Sigmoid colon (tissue), 7 donors: ENCODE measurements around the gene VPS39. TPM values are rescaled to one million over a fixed set of nuclear protein-coding genes. Genes with fewer than 3 reads are reported as not detected.

ENCODE experiments used
- DNase-seq: peaks from one replicate; pipeline ENCODE4 v3.0.0-alpha.2; 2019
- H3K27ac ChIP-seq, 4 donors: fragments of 200-600 bp; sonication (generic); one replicate each; pipeline ENCODE4 v1.5.1; 2016 to 2019; ENCODE audit warnings: mild to moderate bottlenecking in 1 of 4
- H3K27me3 ChIP-seq, 3 donors: fragments of 200-600 bp; sonication (generic); one replicate each; pipeline ENCODE4 v1.5.1; 2019; ENCODE audit warnings: mild to moderate bottlenecking in 1 of 3
- H3K36me3 ChIP-seq, 4 donors: fragments of 200-600 bp; sonication (generic); one replicate each; pipeline ENCODE4 v1.5.1; 2016 to 2019
- H3K4me1 ChIP-seq, 4 donors: fragments of 200-600 bp; sonication (generic); one replicate each; pipeline ENCODE4 v1.5.1; 2017 to 2019
- H3K4me3 ChIP-seq, 4 donors: fragments of 200-600 bp; sonication (generic); one replicate each; pipeline ENCODE4 v1.5.1; 2017 to 2019; ENCODE audit warnings: mild to moderate bottlenecking in 2 of 4, moderate library complexity in 1 of 4
- H3K9me3 ChIP-seq, 4 donors: fragments of 200-600 bp in 3 of 4; sonication (generic) in 3 of 4; one replicate each; pipeline versions ENCODE4 v1.5.1 to v1.6.1; 2013 to 2019
- EP300 ChIP-seq, 4 donors: sonication (generic); formaldehyde crosslinking; IDR thresholded peaks; one replicate each; pipeline ENCODE4 v1.6.1; 2017; ENCODE audit warnings: antibody characterized with exemption in 4 of 4
- POLR2A ChIP-seq, 2 donors: fragments of 450-650 bp; IDR thresholded peaks; one replicate each; pipeline ENCODE4 v1.6.1; 2016; ENCODE audit warnings: antibody characterized with exemption in 2 of 2, mild to moderate bottlenecking in 2 of 2, moderate library complexity in 2 of 2
- POLR2AphosphoS5 ChIP-seq, 4 donors: sonication (generic); formaldehyde crosslinking; IDR thresholded peaks; one replicate each; pipeline ENCODE4 v1.6.1; 2017; ENCODE audit warnings: antibody characterized with exemption in 4 of 4
- WGBS, 2 donors: extraction: QIAGEN DNeasy Blood & Tissue Kit; methylation state at CpG; one replicate each; pipeline ENCODE4 v1.1.7; 2013; 5-methylcytosine and 5-hydroxymethylcytosine counted together
- intact Hi-C: fragments of 100-400 bp; cut with DNase I; formaldehyde crosslinking; loops from one replicate; pipeline ENCODE4 v1.15.1; 2023
- polyA plus RNA-seq, 3 donors: library from polyadenylated mRNA; stranded (reverse); fragments of 200-250 nt; gene quantifications; one replicate each; pipeline ENCODE4 v1.2.3, GENCODE V29; 2013
- total RNA-seq, 4 donors: library from RNA; depleted of rRNA; stranded (reverse); fragments of >200 nt; gene quantifications; one replicate each; pipeline ENCODE4 v1.1.0, GENCODE V29; 2016
- TF ChIP-seq, protein P1 (sequence below), 4 experiments: fragments of 450-650 bp in 3 of 4; fragments of 200-600 bp in 1 of 4; IDR thresholded peaks; one replicate each; pipeline ENCODE4 v1.5.1; 2016 to 2019; ENCODE audit warnings: antibody characterized with exemption in 4 of 4, mild to moderate bottlenecking in 3 of 4, moderate library complexity in 2 of 4
- donor health status: healthy with polysubstance abuse.
- donor health status: Bipolar disorder and iron deficiency.
- donor health status: healthy.

VPS39 gene
- total and polyA plus RNA-seq, 7 donors, result 16.2 to 186 (median 70.3) TPM

DNA sequence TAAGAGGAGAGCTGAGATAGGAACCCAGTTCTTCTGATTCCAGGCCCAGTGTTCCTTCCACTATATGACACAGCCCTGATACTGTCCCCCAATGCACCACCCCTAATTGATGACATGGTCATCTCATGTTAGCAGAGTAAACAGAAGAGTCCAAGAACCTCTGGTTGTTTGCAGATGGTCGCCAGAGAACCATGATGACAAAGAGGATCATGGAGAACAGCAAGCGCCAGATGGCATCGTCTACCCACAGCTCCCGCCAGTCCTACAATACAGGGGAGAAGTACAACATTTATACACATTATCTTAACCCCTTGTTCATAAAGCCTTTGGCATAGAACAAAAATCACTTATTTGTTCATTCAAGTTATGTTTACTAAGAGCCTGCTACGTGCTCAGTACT, 18.5 kb upstream of the VPS39 start:
- no peaks in the 10 kb centered on the region for H3K4me1 ChIP-seq
- no peaks in the 10 kb centered on the region for H3K9me3 ChIP-seq
- no peak overlapping the region for H3K4me3 ChIP-seq
- no peak for DNase-seq
- intact Hi-C loops, result no loop called here
- no peak overlapping the region for H3K27ac ChIP-seq
- TF ChIP-seq POLR2AphosphoS5 (IDR thresholded peaks at IDR 0.05), result no peak
- TF ChIP-seq, protein P1, sequence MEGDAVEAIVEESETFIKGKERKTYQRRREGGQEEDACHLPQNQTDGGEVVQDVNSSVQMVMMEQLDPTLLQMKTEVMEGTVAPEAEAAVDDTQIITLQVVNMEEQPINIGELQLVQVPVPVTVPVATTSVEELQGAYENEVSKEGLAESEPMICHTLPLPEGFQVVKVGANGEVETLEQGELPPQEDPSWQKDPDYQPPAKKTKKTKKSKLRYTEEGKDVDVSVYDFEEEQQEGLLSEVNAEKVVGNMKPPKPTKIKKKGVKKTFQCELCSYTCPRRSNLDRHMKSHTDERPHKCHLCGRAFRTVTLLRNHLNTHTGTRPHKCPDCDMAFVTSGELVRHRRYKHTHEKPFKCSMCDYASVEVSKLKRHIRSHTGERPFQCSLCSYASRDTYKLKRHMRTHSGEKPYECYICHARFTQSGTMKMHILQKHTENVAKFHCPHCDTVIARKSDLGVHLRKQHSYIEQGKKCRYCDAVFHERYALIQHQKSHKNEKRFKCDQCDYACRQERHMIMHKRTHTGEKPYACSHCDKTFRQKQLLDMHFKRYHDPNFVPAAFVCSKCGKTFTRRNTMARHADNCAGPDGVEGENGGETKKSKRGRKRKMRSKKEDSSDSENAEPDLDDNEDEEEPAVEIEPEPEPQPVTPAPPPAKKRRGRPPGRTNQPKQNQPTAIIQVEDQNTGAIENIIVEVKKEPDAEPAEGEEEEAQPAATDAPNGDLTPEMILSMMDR (IDR thresholded peaks at IDR 0.05), result no peak
- no peak for TF ChIP-seq EP300 (IDR thresholded peaks at IDR 0.05)
- TF ChIP-seq POLR2A (IDR thresholded peaks at IDR 0.05), result no peak
- WGBS, 2 donors, result 92 to 94% methylated on average over 5 of the region's 5 CpGs
- peaks cover 20 to 96% (median 31%) of the 10 kb centered on the region in 4 donors for H3K36me3 ChIP-seq
- H3K27me3 ChIP-seq, result no peaks in the 10 kb centered on the region

DNA sequence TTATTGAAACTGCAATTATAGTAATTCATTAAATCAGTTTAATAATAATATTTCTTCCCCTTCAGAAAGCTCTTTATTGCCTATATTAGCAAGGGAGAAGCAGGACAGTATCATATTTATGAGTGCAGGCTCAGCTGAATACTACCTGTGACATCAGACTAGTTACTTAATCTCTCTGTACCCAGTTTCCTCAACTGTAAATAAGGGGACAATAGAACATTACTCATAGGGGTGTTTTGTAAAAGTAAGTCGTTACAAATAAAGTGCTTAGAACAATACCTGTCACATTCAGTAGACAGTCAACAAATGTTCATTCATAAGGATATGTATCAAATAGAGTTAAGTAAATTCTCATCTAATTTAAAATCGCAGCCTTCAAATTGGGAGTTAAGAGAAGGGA, 12.1 kb upstream of the VPS39 start:
- TF ChIP-seq POLR2A (IDR thresholded peaks at IDR 0.05) (no peak), POLR2AphosphoS5 (IDR thresholded peaks at IDR 0.05) (no peak), EP300 (IDR thresholded peaks at IDR 0.05) (no peak)
- TF ChIP-seq, protein P1 (IDR thresholded peaks at IDR 0.05), result no peak
- Histone ChIP-seq H3K36me3 (peaks cover 21 to 89% (median 38%) of the 10 kb centered on the region in 4 donors), H3K9me3 (no peaks in the 10 kb centered on the region), H3K4me1 (no peaks in the 10 kb centered on the region), H3K27ac (no peak overlapping the region), H3K4me3 (no peak overlapping the region), H3K27me3 (no peaks in the 10 kb centered on the region)
- WGBS, 2 donors, result 47 to 50% methylated on average over 2 of the region's 2 CpGs
- intact Hi-C loops, result no loop called here
- DNase-seq, result no peak

DNA sequence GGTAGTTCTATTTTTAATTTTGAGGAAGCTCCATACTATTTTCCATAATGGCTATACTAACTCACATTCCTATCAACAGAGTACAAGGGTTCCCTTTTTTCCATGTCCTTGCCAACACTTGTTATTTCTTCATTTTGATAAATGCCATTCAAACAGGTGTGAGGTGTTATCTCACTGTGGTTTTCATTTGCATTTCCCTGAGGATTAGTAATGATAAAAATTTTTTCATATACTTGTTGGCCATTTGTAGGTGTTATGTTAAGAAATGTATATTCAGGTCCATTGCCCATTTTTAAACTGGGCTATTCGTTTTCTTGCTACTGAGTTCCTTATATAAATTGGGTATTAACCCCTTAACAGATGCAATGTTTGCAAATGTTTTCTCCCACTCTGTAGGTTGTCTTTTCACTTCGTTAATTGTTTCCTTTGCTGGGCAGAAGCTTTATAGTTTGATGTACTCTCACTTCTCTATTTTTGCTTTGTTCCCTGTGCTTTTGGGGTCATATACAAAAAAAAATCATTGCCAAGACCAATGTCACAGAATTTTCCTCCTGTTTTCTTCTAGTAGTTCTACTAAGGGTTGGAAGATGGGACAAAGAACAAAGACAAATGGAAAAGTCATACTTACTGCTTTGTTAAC, 11.0 kb upstream of the VPS39 start:
- WGBS, 2 donors, result 26 to 35% methylated on average over 2 of the region's 2 CpGs
- Histone ChIP-seq H3K4me3 (no peak overlapping the region), H3K4me1 (no peaks in the 10 kb centered on the region), H3K36me3 (peaks cover 21 to 87% (median 35%) of the 10 kb centered on the region in 4 donors), H3K9me3 (no peaks in the 10 kb centered on the region), H3K27me3 (no peaks in the 10 kb centered on the region), H3K27ac (no peak overlapping the region)
- no peak for DNase-seq
- TF ChIP-seq EP300 (IDR thresholded peaks at IDR 0.05) (no peak), POLR2A (IDR thresholded peaks at IDR 0.05) (no peak), POLR2AphosphoS5 (IDR thresholded peaks at IDR 0.05) (no peak)
- TF ChIP-seq, protein P1 (IDR thresholded peaks at IDR 0.05), result no peak
- intact Hi-C loops, result no loop called here

DNA sequence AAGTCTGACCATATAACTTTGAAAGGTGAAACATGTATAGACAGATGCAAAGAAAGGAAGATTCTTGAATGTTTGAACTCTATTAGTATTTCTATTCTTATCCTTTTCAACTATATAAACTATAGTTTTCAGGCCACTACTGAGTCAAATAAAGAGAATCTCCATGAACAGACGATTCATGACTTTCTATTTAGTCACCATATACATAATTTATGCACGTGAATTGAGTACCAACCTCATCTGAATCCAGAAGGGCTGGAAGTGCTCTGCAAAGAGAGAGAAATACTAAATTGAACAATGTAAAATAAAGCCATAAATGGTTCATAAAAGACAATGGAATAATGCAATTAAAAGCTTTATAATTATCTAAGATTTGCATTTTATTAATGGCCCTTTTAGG, 9.5 kb upstream of the VPS39 start:
- Histone ChIP-seq H3K4me1 (no peaks in the 10 kb centered on the region), H3K27me3 (no peaks in the 10 kb centered on the region), H3K27ac (no peak overlapping the region), H3K9me3 (no peaks in the 10 kb centered on the region), H3K36me3 (peaks cover 21 to 85% (median 34%) of the 10 kb centered on the region in 4 donors), H3K4me3 (no peak overlapping the region)
- 82 to 84% methylated on average over 2 of the region's 2 CpGs for WGBS, 2 donors
- no peak for TF ChIP-seq POLR2AphosphoS5 (IDR thresholded peaks at IDR 0.05)
- TF ChIP-seq EP300 (IDR thresholded peaks at IDR 0.05), result no peak
- no peak for TF ChIP-seq POLR2A (IDR thresholded peaks at IDR 0.05)
- TF ChIP-seq, protein P1 (IDR thresholded peaks at IDR 0.05), result no peak
- intact Hi-C loops, result no loop called here
- no peak for DNase-seq
